Neural cell (in vitro differentiated cells): ENCODE measurements around the gene FAM174A. TPM values are rescaled to one million over a fixed set of nuclear protein-coding genes. Genes with fewer than 3 reads are reported as not detected.

Experiments used
- H2AFZ ChIP-seq: fragments of 200-600, 300-800 bp; sonication (generic), shearing (Covaris generic); 2 replicates; pipeline ENCODE4 v1.6.0; 2014; ENCODE audit warnings: low read depth, mild to moderate bottlenecking, antibody characterized with exemption, low read length, moderate library complexity
- H3F3A ChIP-seq: fragments of 200-600 bp; shearing (Covaris generic); 2 replicates; pipeline ENCODE4 v1.6.1; 2016; ENCODE audit warnings: mild to moderate bottlenecking, moderate library complexity, mixed read lengths, antibody characterized with exemption, low read length; ENCODE audit not compliant: insufficient read depth, poor library complexity, severe bottlenecking
- H3K27ac ChIP-seq: fragments of 200-600, 300-800 bp; sonication (generic), shearing (Covaris generic); 2 replicates; pipeline ENCODE4 v1.5.1; 2014; ENCODE audit warnings: mild to moderate bottlenecking, low read length, moderate library complexity
- H3K27me3 ChIP-seq: fragments of 300-800, 200-600 bp; sonication (generic), shearing (Covaris generic); 2 replicates; pipeline ENCODE4 v1.6.0; 2014; ENCODE audit warnings: mild to moderate bottlenecking, low read depth, low read length, moderate library complexity; ENCODE audit not compliant: insufficient read depth
- H3K36me3 ChIP-seq: fragments of 300-800, 200-600 bp; sonication (generic), shearing (Covaris generic); 2 replicates; pipeline ENCODE4 v1.5.1; 2014; ENCODE audit warnings: mild to moderate bottlenecking, antibody characterized with exemption, low read length, moderate library complexity; ENCODE audit not compliant: insufficient read depth
- H3K4me2 ChIP-seq: fragments of 300-800, 200-600 bp; sonication (generic), shearing (Covaris generic); 2 replicates; pipeline ENCODE4 v1.6.0; 2014; ENCODE audit warnings: mild to moderate bottlenecking, low read length
- H3K4me3 ChIP-seq: fragments of 300-800, 200-600 bp; sonication (generic), shearing (Covaris generic); 2 replicates; pipeline ENCODE4 v1.5.1; 2014; ENCODE audit warnings: mild to moderate bottlenecking, low read length, moderate library complexity
- H3K79me2 ChIP-seq: fragments of 200-600 bp; shearing (Covaris generic); replicated peaks from 2 replicates; pipeline ENCODE4 v1.6.0; 2014; ENCODE audit warnings: mild to moderate bottlenecking, low read length, moderate library complexity; ENCODE audit not compliant: insufficient read depth
- H3K9ac ChIP-seq: fragments of 300-800, 200-600 bp; sonication (generic), shearing (Covaris generic); 2 replicates; pipeline ENCODE4 v1.6.1; 2016; ENCODE audit warnings: mild to moderate bottlenecking, low read length, mixed read lengths
- H3K9me2 ChIP-seq: fragments of 200-600 bp; shearing (Covaris generic); 2 replicates; pipeline ENCODE4 v1.6.1; 2016; ENCODE audit warnings: mild to moderate bottlenecking, low read length, mixed read lengths; ENCODE audit not compliant: insufficient read depth
- H3K9me3 ChIP-seq: fragments of 200-600, 300-800 bp; sonication (generic), shearing (Covaris generic); 2 replicates; pipeline ENCODE4 v1.6.1; 2016; ENCODE audit warnings: mild to moderate bottlenecking, mixed run types, low read length, moderate library complexity, mixed read lengths
- H4K20me1 ChIP-seq: fragments of 200-600 bp; shearing (Covaris generic); 2 replicates; pipeline ENCODE4 v1.6.1; 2016; ENCODE audit warnings: mild to moderate bottlenecking, mixed run types; ENCODE audit not compliant: insufficient read depth
- CTCF ChIP-seq: fragments of 450-650 bp; IDR thresholded peaks from 2 replicates; pipeline ENCODE4 v1.5.1; 2014; ENCODE audit warnings: antibody characterized with exemption, mild to moderate bottlenecking, moderate library complexity; ENCODE audit not compliant: poor library complexity, severe bottlenecking
- EP300 ChIP-seq: fragments of 450-650 bp; conservative IDR thresholded peaks from 2 replicates; pipeline ENCODE4 v1.6.1; 2014; ENCODE audit warnings: antibody characterized with exemption, mild to moderate bottlenecking, moderate library complexity; ENCODE audit not compliant: poor library complexity, severe bottlenecking
- EZH2 ChIP-seq: fragments of 200-600, 300-800 bp; shearing (Covaris generic), sonication (generic); IDR thresholded peaks from 2 replicates; pipeline ENCODE4 v1.6.1; 2014; ENCODE audit warnings: antibody characterized with exemption, low read length, borderline replicate concordance, mild to moderate bottlenecking; ENCODE audit not compliant: insufficient read depth, poor library complexity, severe bottlenecking
- MXI1 ChIP-seq: fragments of 450-650 bp; conservative IDR thresholded peaks from 2 replicates; pipeline ENCODE4 v1.6.1; 2014; ENCODE audit warnings: antibody characterized with exemption, mild to moderate bottlenecking; ENCODE audit not compliant: poor library complexity, severe bottlenecking
- POLR2AphosphoS5 ChIP-seq: IDR thresholded peaks from 2 replicates; pipeline ENCODE4 v1.6.1; 2012
- RAD21 ChIP-seq: fragments of 450-650 bp; conservative IDR thresholded peaks from 2 replicates; pipeline ENCODE4 v1.6.1; 2014; ENCODE audit warnings: antibody characterized with exemption, mild to moderate bottlenecking, moderate library complexity
- REST ChIP-seq: IDR thresholded peaks from 2 replicates; pipeline ENCODE4 v1.6.1; 2012; ENCODE audit warnings: borderline replicate concordance
- SMC3 ChIP-seq: fragments of 450-650 bp; conservative IDR thresholded peaks from 2 replicates; pipeline ENCODE4 v1.6.1; 2014; ENCODE audit warnings: antibody characterized with exemption, mild to moderate bottlenecking, moderate library complexity; ENCODE audit not compliant: poor library complexity
- TAF1 ChIP-seq: IDR thresholded peaks from 2 replicates; pipeline ENCODE4 v1.6.1; 2012; ENCODE audit warnings: low read depth
- polyA plus RNA-seq: library from polyadenylated mRNA; depleted of rRNA; stranded (reverse); fragments of >200 nt; gene quantifications from 2 replicates; pipeline ENCODE4 v1.2.3, GENCODE V29; 2014

The FAM174A gene
- polyA plus RNA-seq, 1 donor from 2014 or later: 33.9 TPM

GRCh38 chr5:100584889-100585288, 49.7 kb downstream of the FAM174A start:
- no peak overlapping the region for H3K4me2 ChIP-seq
- no peaks in the 10 kb centered on the region for H3K27me3 ChIP-seq
- no peaks in the 10 kb centered on the region for H3K79me2 ChIP-seq
- H3K36me3 ChIP-seq: no peaks in the 10 kb centered on the region
- no peak overlapping the region for H3K27ac ChIP-seq
- TF ChIP-seq EZH2 (no peak), CTCF (no peak), TAF1 (no peak), EP300 (no peak), SMC3 (no peak), RAD21 (no peak), POLR2AphosphoS5 (no peak), MXI1 (no peak), REST (no peak)
- H3K9ac ChIP-seq: no peak overlapping the region
- H2AFZ ChIP-seq: no peak overlapping the region
- H3K9me3 ChIP-seq: no peaks in the 10 kb centered on the region
- H4K20me1 ChIP-seq: no peaks in the 10 kb centered on the region
- H3K9me2 ChIP-seq: no peaks in the 10 kb centered on the region
- H3F3A ChIP-seq: no peaks in the 10 kb centered on the region
- H3K4me3 ChIP-seq: no peak overlapping the region

- TF ChIP-seq TAF1: no peak
- TF ChIP-seq RAD21: no peak
- TF ChIP-seq SMC3: no peak
- TF ChIP-seq MXI1: no peak
- TF ChIP-seq REST: no peak
- TF ChIP-seq CTCF: no peak
- no peak for TF ChIP-seq POLR2AphosphoS5
- TF ChIP-seq EZH2: no peak
- no peak for TF ChIP-seq EP300
- no peaks in the 10 kb centered on the region for H3K27me3 ChIP-seq
- H3F3A ChIP-seq: no peaks in the 10 kb centered on the region
- no peak overlapping the region for H3K27ac ChIP-seq
- H3K9me3 ChIP-seq: no peaks in the 10 kb centered on the region
- no peaks in the 10 kb centered on the region for H3K79me2 ChIP-seq
- H3K4me2 ChIP-seq: no peak overlapping the region
- no peak overlapping the region for H2AFZ ChIP-seq
- H3K36me3 ChIP-seq: no peaks in the 10 kb centered on the region
- H3K9me2 ChIP-seq: no peaks in the 10 kb centered on the region
- no peaks in the 10 kb centered on the region for H4K20me1 ChIP-seq
- no peak overlapping the region for H3K4me3 ChIP-seq
- no peak overlapping the region for H3K9ac ChIP-seq
Measured at GRCh38 chr5:100590867-100591266, 55.7 kb downstream of the FAM174A start.
